SK-N-SH (cell line): Measurements from ENCODE around the gene GABRG3. TPM values are rescaled to one million over a fixed set of nuclear protein-coding genes. Genes with fewer than 3 reads are reported as not detected.

Experiments used
- CTCF ChIA-PET: fragments of 300-600, 350-600 bp; formaldehyde crosslinking; extraction: SDS; loops from one replicate; lab custom pipeline; 2021; lab: Yijun Ruan, JAX
- POLR2A ChIA-PET: fragments of 350-600 bp; sonication (Branson Sonifier 250); formaldehyde crosslinking; extraction: SDS; loops from one replicate; lab custom pipeline; 2020; ENCODE audit warnings: antibody characterized with exemption, inconsistent platforms; lab: Yijun Ruan, JAX
- DNase-seq: peaks from one replicate; pipeline ENCODE4 v3.0.0; 2012
- H2AFZ ChIP-seq: fragments of 200-600 bp; sonication (generic); 2 replicates; pipeline ENCODE4 v1.8.1; 2016; ENCODE audit warnings: antibody characterized with exemption, mild to moderate bottlenecking, low read depth
- H3F3A ChIP-seq: fragments of 200-600 bp; sonication (generic); replicated peaks from 2 replicates; pipeline ENCODE3; 2016; ENCODE audit warnings: antibody characterized with exemption, mild to moderate bottlenecking; ENCODE audit not compliant: insufficient read depth
- H3K27ac ChIP-seq, 2 experiments: fragments of 200-500 bp in 1 of 2; fragments of 200-600 bp in 1 of 2; sonication (Bioruptor generic) in 1 of 2; sonication (generic), shearing (Covaris generic) in 1 of 2; 2 replicates each; pipeline versions ENCODE4 v1.5.1 to v1.6.1; 2014 to 2016; ENCODE audit warnings: low read depth in 2 of 2, inconsistent platforms in 1 of 2, low read length in 1 of 2, mild to moderate bottlenecking in 1 of 2, mixed read lengths in 1 of 2
- H3K27me3 ChIP-seq: fragments of 200-600 bp; sonication (generic), shearing (Covaris generic); 2 replicates; pipeline ENCODE4 v1.6.1; 2016; ENCODE audit warnings: mixed run types; ENCODE audit not compliant: insufficient read depth
- H3K36me3 ChIP-seq, 2 experiments: fragments of 200-500 bp in 1 of 2; fragments of 200-600 bp in 1 of 2; sonication (Bioruptor generic) in 1 of 2; sonication (generic) in 1 of 2; replicated peaks in 1 of 2; 2 replicates each; pipeline versions ENCODE3 to v1.5.1; 2014 to 2016; ENCODE audit warnings: low read length in 1 of 2, mild to moderate bottlenecking in 1 of 2; ENCODE audit not compliant: insufficient read depth in 2 of 2, control insufficient read depth in 1 of 2
- H3K4me1 ChIP-seq, 2 experiments: fragments of 200-500 bp in 1 of 2; fragments of 200-600 bp in 1 of 2; sonication (Bioruptor generic) in 1 of 2; sonication (generic), shearing (Covaris generic) in 1 of 2; 2 replicates each; pipeline versions ENCODE4 v1.5.1 to v1.6.1; 2014 to 2016; ENCODE audit warnings: low read depth in 1 of 2, low read length in 1 of 2, mixed run types in 1 of 2; ENCODE audit not compliant: insufficient read depth in 2 of 2, control insufficient read depth in 1 of 2
- H3K4me2 ChIP-seq: fragments of 200-600 bp; sonication (generic), shearing (Covaris generic); 2 replicates; pipeline ENCODE4 v1.6.1; 2017; ENCODE audit warnings: mixed run types
- H3K4me3 ChIP-seq, 2 experiments: fragments of 200-500 bp in 1 of 2; fragments of 200-600 bp in 1 of 2; sonication (Bioruptor generic) in 1 of 2; sonication (generic), shearing (Covaris generic) in 1 of 2; 2 replicates each; pipeline versions ENCODE4 v1.5.1 to v1.8.1; 2014 to 2016; ENCODE audit warnings: low read depth in 2 of 2, inconsistent platforms in 1 of 2, low read length in 1 of 2, mild to moderate bottlenecking in 1 of 2, mixed read lengths in 1 of 2, moderate library complexity in 1 of 2
- H3K79me2 ChIP-seq: fragments of 200-600 bp; sonication (generic); 2 replicates; pipeline ENCODE4 v1.8.1; 2017; ENCODE audit warnings: mild to moderate bottlenecking; ENCODE audit not compliant: insufficient read depth
- H3K9ac ChIP-seq: fragments of 200-600 bp; sonication (generic); 2 replicates; pipeline ENCODE4 v1.6.1; 2017; ENCODE audit warnings: mixed run types
- H3K9me2 ChIP-seq: fragments of 200-600 bp; sonication (generic); 2 replicates; pipeline ENCODE4 v1.6.1; 2017; ENCODE audit warnings: mixed run types
- H3K9me3 ChIP-seq: fragments of 200-600 bp; sonication (generic); 2 replicates; pipeline ENCODE4 v1.6.1; 2017; ENCODE audit warnings: mixed run types, mild to moderate bottlenecking, moderate library complexity
- H4K20me1 ChIP-seq: fragments of 200-600 bp; sonication (generic); 2 replicates; pipeline ENCODE4 v1.6.1; 2017; ENCODE audit warnings: mild to moderate bottlenecking, mixed run types; ENCODE audit not compliant: insufficient read depth
- EP300 ChIP-seq, 2 experiments: IDR thresholded peaks; 2 replicates each; pipeline versions ENCODE4 v1.4.0 to v1.6.1; 2012; ENCODE audit warnings: borderline replicate concordance in 1 of 2, low read depth in 1 of 2, low read length in 1 of 2
- EZH2phosphoT487 ChIP-seq: fragments of 200-600 bp; sonication (generic); IDR thresholded peaks from 2 replicates; pipeline ENCODE4 v1.6.1; 2017; ENCODE audit warnings: low read depth, mixed run types, mild to moderate bottlenecking, antibody characterized with exemption, moderate library complexity, borderline replicate concordance
- FOSL2 ChIP-seq: IDR thresholded peaks from 2 replicates; pipeline ENCODE4 v1.4.0; 2012; ENCODE audit warnings: low read depth, mild to moderate bottlenecking, moderate library complexity, borderline replicate concordance
- FOXJ3 ChIP-seq: sonication (generic); formaldehyde crosslinking; IDR thresholded peaks from 2 replicates; pipeline ENCODE4 v1.5.1; 2020; ENCODE audit warnings: mild to moderate bottlenecking, missing genetic modification reagents
- FOXM1 ChIP-seq: IDR thresholded peaks from 2 replicates; pipeline ENCODE4 v1.4.0; 2012; ENCODE audit warnings: low read depth, mild to moderate bottlenecking
- GABPA ChIP-seq: IDR thresholded peaks from 2 replicates; pipeline ENCODE4 v1.4.0; 2012; ENCODE audit warnings: low read depth, mild to moderate bottlenecking
- JUND ChIP-seq: IDR thresholded peaks from 2 replicates; pipeline ENCODE4 v1.4.0; 2012
- MXI1 ChIP-seq: IDR thresholded peaks from 2 replicates; pipeline ENCODE4 v1.6.1; 2012; ENCODE audit warnings: mild to moderate bottlenecking, low read depth, low read length, improper control_type of control experiment
- NFIC ChIP-seq: IDR thresholded peaks from 2 replicates; pipeline ENCODE4 v1.4.0; 2012; ENCODE audit warnings: borderline replicate concordance
- PBX3 ChIP-seq: IDR thresholded peaks from 2 replicates; pipeline ENCODE4; 2012
- RAD21 ChIP-seq: IDR thresholded peaks from 2 replicates; pipeline ENCODE4 v1.6.1; 2012; ENCODE audit warnings: mild to moderate bottlenecking, low read length
- RCOR1 ChIP-seq: fragments of 150-350 bp; IDR thresholded peaks from 2 replicates; pipeline ENCODE4 v1.6.1; 2017; ENCODE audit warnings: antibody characterized with exemption, low read length
- REST ChIP-seq: IDR thresholded peaks from 2 replicates; pipeline ENCODE4 v1.6.1; 2012; ENCODE audit warnings: mild to moderate bottlenecking, low read depth, low read length, moderate library complexity
- RFX5 ChIP-seq: IDR thresholded peaks from 2 replicates; pipeline ENCODE4 v1.6.1; 2012; ENCODE audit warnings: mild to moderate bottlenecking, improper control_type of control experiment, low read length
- SIN3A ChIP-seq: IDR thresholded peaks from 2 replicates; pipeline ENCODE4 v1.6.1; 2012; ENCODE audit warnings: low read depth, mild to moderate bottlenecking, low read length, moderate library complexity, borderline replicate concordance
- TAF1 ChIP-seq: IDR thresholded peaks from 2 replicates; pipeline ENCODE4 v1.6.1; 2012; ENCODE audit warnings: low read depth, mild to moderate bottlenecking, low read length, moderate library complexity, borderline replicate concordance
- TCF12 ChIP-seq: IDR thresholded peaks from 2 replicates; pipeline ENCODE4 v1.4.0; 2012
- USF1 ChIP-seq: IDR thresholded peaks from 2 replicates; pipeline ENCODE4 v1.4.0; 2012; ENCODE audit warnings: low read depth, borderline replicate concordance
- ZBTB33 ChIP-seq: IDR thresholded peaks from 2 replicates; pipeline ENCODE4 v1.4.0; 2012; ENCODE audit warnings: low read depth, borderline replicate concordance
- WGBS: methylation state at CpG from one replicate; pipeline ENCODE4 v1.1.6; 2017; ENCODE audit warnings: low lambda C conversion rate; 5-methylcytosine and 5-hydroxymethylcytosine counted together
- polyA plus RNA-seq, 3 experiments: library from polyadenylated mRNA; depleted of rRNA; stranded (reverse); fragments of >200 nt; gene quantifications; 2 replicates each; pipeline ENCODE4 v1.2.3, GENCODE V29; 2012
- TF ChIP-seq, protein P1 (sequence below): fragments of 150-350 bp; IDR thresholded peaks from 2 replicates; pipeline ENCODE4 v1.6.1; 2016; ENCODE audit warnings: mild to moderate bottlenecking, low read depth, low read length

Gene GABRG3
- polyA plus RNA-seq, 1 of the 3 experiments (the other 2 are of a cell fraction): not detected

- Histone ChIP-seq H3K4me2 (no peak overlapping the region), H3K4me3 (no peak overlapping the region), H2AFZ (no peak overlapping the region), H3K9me3 (0 out of 2 replicates have a peak, but pooled peaks cover 3% of the 10 kb centered on the region), H3K4me1 (peaks cover 0 to 3% of the 10 kb centered on the region in 2 experiments; a peak in 1 of 4 replicates), H3K9ac (no peak overlapping the region), H3K27me3 (no peaks in the 10 kb centered on the region), H3K36me3 (no peaks in the 10 kb centered on the region), H3K27ac (no peak overlapping the region), H4K20me1 (no peaks in the 10 kb centered on the region), H3K9me2 (no peaks in the 10 kb centered on the region), H3K79me2 (no peaks in the 10 kb centered on the region), H3F3A (no peaks in the 10 kb centered on the region)
- WGBS: 27% methylated on average over 3 of the region's 3 CpGs
- POLR2A ChIA-PET: no interaction called here
- no peak for TF ChIP-seq NFIC
- no peak for TF ChIP-seq FOSL2
- TF ChIP-seq USF1: no peak
- no peak for TF ChIP-seq GABPA
- no peak for TF ChIP-seq REST
- no peak for TF ChIP-seq FOXJ3 (CRISPR knock-in tag)
- TF ChIP-seq, protein P1, sequence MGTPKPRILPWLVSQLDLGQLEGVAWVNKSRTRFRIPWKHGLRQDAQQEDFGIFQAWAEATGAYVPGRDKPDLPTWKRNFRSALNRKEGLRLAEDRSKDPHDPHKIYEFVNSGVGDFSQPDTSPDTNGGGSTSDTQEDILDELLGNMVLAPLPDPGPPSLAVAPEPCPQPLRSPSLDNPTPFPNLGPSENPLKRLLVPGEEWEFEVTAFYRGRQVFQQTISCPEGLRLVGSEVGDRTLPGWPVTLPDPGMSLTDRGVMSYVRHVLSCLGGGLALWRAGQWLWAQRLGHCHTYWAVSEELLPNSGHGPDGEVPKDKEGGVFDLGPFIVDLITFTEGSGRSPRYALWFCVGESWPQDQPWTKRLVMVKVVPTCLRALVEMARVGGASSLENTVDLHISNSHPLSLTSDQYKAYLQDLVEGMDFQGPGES: no peak
- TF ChIP-seq PBX3: no peak
- TF ChIP-seq RAD21: no peak
- no peak for TF ChIP-seq JUND
- no peak for DNase-seq
- CTCF ChIA-PET: no interaction called here
These were observed 604.5 kb downstream of the GABRG3 start for GRCh38 chr15:27575521-27575920.

GRCh38 chr15:27576576-27576975, 605.6 kb downstream of the GABRG3 start:
- DNase-seq: no peak
- H3K4me3 ChIP-seq: no peak overlapping the region
- H3F3A ChIP-seq: no peaks in the 10 kb centered on the region
- H3K4me1 ChIP-seq: peaks cover 0 to 3% of the 10 kb centered on the region in 2 experiments; a peak in 1 of 4 replicates
- 0% methylated on average over 1 of the region's 1 CpG for WGBS
- H3K4me2 ChIP-seq: no peak overlapping the region
- no peaks in the 10 kb centered on the region for H3K9me2 ChIP-seq
- H3K9ac ChIP-seq: no peak overlapping the region
- H3K9me3 ChIP-seq: 0 out of 2 replicates have a peak, but pooled peaks cover 3% of the 10 kb centered on the region
- H3K27ac ChIP-seq: no peak overlapping the region
- ChIA-PET POLR2A (no interaction called here), CTCF (interaction anchor here (1.0 kb wide), 1 partner anchor 79 kb away, joined by 3 read pairs; no protein-coding TSS in a partner anchor)
- H4K20me1 ChIP-seq: no peaks in the 10 kb centered on the region
- H2AFZ ChIP-seq: no peak overlapping the region
- no peaks in the 10 kb centered on the region for H3K27me3 ChIP-seq
- H3K79me2 ChIP-seq: no peaks in the 10 kb centered on the region
- no peaks in the 10 kb centered on the region for H3K36me3 ChIP-seq
- no peak for TF ChIP-seq ZBTB33
- TF ChIP-seq RCOR1: no peak
- TF ChIP-seq TCF12: no peak
- TF ChIP-seq TAF1: no peak
- no peak for TF ChIP-seq RFX5
- TF ChIP-seq MXI1: no peak
- no peak for TF ChIP-seq GABPA
- TF ChIP-seq RAD21: no peak
- TF ChIP-seq SIN3A: no peak
- TF ChIP-seq FOXM1: no peak
- TF ChIP-seq EZH2phosphoT487: no peak
- TF ChIP-seq EP300 (IDR thresholded peaks at IDR 0.05; ENCODE audit: borderline replicate concordance in 1 of 2, low read depth in 1 of 2, low read length in 1 of 2): no peak
